HG02759 (cell line): ENCODE results near the gene NPAS3.

Experiments
- ATAC-seq: cut with Tn5 transposase; IDR thresholded peaks from one replicate; pipeline ENCODE4 v1.9.1; 2021; ENCODE audit warnings: mild to moderate bottlenecking, moderate library complexity; ENCODE audit not compliant: unreplicated experiment

Gene NPAS3

DNA sequence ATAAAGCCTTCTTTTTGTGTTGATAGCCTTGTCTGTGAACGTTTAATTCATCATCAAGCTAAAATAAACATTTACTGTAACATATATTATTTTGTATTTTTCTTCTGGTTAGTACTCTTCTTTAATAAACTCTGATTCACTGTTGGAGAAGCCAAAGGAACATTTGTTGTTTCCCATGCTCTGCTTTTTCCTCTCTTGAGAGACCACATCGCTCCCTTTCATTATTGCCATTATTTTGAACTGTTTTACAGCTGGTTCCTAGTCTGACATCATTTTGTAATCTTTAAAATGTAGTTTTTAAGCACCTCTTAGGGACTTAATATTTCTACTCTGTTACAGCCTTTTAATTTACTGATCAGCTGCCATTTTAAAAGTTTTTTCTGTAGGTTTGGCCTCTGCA lies 301.8 kb downstream of the NPAS3 start:
- ATAC-seq = no peak

DNA sequence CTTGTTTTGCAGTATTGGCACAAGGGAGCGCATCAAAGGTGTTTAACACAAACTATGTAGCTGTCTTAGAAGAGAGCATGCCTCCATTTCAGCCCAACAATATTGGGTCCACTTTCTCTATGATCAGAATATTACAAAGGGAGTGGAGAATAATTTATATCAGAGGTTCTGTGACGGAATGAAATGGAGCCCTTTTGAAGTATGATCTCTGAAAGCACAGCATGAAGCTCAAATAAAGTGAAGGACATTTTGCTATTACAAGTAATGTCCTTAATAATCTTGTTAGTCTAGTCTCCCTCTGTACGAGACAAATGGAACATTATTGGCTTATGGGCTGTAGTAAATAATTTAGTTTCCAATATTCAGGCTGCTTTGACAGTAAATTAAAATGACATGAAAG lies 302.7 kb downstream of the NPAS3 start:
- no peak for ATAC-seq

DNA sequence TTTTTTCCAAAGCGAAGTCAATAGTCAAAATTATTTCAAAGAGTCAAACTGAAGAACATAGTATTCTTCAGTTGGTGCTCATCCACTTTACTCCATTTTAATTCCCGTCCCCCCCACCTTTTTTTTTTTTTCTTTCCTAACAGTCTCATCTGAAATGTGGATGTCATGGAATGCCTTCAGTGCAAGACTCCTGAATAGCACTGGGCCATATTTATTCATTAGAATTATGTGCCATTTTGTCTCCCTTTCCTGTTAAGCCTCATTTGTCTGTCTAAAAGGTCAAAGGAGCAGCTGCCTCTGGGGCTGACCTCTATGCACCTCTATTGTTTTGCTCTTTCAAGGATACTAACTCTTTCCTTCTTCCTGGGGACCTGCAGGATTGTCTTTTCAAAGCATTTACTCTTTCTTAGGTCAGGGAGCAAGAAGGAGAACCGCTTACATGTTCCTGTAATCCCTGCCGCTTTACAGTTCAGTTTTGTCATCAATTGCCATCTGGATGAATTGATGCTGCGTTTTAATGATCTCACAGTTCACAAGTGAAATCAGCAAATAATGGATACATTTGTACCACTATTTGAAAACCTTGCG lies 310.6 kb downstream of the NPAS3 start:
- no peak for ATAC-seq

DNA sequence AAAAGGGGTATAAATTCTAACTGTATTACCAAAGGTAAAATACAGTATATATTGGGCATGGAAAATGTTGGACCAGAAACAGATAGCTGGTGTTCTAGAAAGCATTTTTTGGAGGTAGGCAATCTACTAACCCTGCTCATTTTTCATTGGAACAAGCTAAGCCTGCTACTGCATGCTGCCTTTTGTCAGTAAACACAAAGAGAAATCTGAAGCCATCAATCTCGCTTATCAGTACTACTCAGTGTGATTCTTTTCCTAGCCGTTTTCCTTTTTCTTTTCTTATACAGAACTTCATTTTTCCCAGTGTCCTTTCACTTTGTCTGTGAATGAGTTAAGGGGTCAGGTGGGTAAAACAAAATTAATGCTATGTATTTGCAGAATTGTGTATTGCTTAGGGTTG lies 312.3 kb downstream of the NPAS3 start:
- ATAC-seq = no peak

DNA sequence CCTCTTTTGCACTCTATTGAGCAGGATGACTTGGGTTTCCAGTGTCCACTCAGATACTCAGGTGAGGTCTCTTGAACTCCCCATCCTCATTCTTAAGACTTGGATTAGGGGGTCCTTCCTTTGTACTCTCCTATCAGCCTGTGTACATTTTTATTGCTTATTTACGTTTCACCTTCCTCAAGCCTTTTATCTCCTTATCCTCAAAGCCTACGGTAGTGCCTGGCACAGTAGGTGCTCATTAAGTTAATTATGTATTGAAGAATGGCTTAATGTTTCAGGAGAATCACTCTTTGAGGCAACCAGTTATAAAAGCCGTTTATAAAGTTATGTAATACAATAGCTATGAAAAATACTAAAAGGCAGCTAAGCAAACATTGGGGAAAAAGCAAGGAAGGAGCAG lies 315.7 kb downstream of the NPAS3 start:
- no peak for ATAC-seq

DNA sequence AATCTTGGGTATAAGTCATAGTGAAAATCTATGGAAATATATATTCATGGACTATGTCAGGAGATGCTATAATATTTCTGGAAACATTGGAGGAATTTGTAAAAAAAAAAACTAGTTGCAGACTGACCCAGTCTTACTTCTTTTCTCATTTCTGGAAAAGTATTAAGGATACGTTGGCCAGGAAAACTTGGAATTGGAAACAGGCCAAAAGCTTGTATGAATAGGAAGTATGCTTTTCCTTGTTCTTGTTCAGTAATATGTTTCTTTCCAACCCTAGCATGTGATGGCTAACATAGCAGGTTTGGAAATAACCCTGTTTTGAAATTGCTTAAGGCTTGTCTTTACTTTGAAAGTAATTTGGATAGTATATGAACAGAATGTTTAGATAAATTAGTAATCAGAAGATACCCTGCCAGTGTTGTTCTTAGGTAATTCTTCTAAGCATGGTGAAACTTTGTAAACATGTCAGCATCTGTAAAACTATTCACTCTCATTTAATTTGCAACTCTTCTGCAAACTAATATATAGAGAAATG lies 316.2 kb downstream of the NPAS3 start:
- ATAC-seq = no peak

DNA sequence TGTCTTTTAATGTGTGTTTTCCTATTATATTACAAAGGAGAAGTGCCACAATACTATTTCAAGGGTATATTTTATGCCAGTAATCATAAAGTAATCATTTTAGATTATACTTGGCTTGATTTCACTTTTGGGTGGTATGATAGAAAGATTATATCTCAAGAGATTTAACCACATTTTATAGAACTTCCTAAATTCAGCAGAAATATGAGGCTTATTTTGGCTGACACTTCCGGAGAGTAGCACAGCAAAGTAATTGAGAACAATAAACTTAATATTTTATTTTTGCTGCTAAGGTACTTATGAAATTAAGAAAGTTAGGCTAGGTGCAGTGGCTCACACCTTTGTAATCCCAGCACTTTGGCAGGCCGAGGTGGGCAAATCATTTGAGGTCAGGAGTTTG lies 319.1 kb downstream of the NPAS3 start:
- no peak for ATAC-seq

DNA sequence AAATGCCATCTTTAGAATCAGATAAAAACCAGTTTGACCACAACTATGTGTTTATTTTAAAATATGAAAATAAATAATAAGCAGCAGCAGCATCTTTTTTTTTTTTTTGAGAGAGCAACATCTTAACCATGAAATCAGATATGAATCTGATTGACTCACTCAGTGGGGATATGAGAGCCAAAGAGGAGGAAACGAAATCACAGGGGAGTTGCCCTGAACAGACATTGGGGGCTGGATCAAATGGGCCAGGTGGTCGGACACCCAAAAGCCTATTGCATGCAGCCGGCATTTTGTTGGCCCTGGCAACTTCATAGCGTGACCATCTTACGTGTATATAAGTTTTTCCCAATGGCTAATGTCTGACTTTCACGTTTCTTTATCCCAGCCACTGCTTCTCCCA lies 321.1 kb downstream of the NPAS3 start:
- ATAC-seq = no peak

DNA sequence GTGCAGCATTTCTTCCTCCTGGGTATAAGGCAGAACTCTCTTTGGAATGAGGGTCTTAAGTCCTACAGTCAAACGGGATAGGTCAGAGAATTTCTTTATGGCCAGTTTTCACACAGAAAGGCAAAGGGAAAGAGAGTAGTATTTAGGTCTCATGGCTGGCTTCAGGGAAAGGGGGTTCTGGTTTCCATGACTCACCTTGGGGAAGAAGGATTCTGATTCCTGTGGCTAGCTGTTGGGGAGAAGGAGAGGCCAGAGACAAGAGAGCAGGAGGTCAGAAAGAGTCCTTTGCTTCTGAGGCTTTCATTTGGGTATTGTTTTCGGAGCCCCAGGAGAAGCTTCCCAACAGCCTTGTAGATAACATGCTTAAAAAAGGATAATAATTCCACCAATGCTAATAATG lies 332.5 kb downstream of the NPAS3 start:
- no peak for ATAC-seq

DNA sequence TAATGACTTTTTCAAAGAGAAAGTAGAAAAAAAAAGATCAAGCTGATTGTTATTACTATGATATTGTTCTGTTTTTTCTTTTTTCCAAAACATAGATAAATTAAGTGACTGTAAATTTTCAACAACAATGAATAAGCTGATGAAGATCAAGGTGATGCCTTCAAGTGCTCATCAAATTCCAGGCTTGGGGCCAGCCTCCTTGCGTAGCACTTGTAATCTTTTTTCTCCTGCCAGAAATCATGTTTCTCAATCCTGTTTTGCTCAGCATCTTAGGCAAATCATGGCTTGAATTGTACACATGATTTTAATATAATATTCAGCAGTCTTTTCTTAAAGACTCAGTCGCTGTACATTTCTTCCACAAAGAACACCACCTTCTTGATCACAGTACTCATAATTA lies 333.2 kb downstream of the NPAS3 start:
- no peak for ATAC-seq

DNA sequence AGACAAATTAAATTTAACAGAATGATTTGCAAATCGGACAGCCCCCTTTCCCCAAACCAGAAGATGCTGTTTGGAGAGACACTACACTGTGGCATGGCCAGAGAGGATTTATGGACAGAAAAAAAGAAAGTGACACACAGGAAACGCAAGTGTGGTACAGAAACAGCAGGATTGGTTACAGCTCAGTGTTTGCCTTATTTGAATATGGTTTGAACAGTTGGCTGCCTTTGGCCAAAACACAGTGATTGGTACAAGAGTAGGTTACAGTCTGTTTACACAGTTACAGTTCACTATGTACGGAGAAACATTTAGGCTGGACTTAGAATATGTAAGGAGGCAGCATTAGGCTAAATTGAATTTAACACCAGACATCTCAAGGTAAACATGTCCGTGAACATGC lies 335.3 kb downstream of the NPAS3 start:
- ATAC-seq = no peak

DNA sequence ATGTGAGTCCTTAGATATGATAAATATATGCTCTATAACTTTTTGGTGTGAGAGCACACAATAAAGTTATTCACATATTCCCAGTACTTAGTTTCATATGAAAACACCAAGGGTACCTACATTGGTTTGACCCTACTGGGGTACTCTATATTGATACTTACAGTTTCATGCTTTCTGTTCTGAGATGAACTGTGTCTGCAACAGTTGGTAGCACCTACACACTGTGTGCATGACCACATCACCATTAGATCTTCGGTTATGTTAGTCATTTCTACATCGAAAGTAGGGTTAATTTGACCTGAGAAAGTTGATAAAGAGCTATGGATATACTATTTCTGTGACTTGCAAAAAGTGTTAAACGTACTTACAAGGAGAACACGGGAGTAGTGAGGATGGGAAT lies 337.2 kb downstream of the NPAS3 start:
- no peak for ATAC-seq

DNA sequence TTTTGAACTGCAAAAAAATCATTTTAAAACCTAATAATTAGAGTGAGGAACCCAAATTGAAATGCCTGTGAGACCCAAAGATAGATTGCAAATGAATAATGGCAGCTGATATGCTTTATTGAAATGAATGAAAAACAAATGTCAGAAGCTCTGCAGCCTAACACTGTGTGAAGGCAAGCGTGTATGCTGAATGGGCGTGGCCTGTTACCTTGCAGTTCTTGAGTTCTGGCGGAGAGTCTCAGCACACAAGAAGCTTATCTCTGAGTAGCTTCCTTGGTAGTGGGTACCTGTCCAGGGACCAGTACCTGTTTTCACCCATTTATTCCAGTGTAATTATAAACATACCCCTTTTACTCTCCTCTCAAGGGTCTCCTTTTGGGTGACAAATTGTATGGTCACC lies 341.2 kb downstream of the NPAS3 start:
- no peak for ATAC-seq

DNA sequence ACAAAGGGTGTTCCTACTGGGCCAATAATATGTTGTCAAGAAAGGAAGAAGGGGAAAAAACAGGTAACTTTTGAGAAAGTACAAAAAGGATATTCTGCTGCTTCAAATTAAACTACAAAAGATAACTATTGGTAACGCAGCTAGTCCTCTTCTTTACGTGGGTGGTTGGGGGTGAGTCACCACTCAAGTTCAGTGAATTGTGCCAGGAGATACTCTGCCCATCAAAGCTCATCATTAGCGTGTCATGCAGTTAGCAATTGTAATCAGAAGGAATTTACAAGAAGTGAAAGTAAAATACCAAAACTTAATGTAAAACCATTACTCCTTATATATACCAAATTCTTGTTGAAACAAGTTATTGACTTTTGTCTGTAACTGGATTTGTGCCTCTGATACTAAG lies 342.0 kb downstream of the NPAS3 start:
- ATAC-seq = no peak

DNA sequence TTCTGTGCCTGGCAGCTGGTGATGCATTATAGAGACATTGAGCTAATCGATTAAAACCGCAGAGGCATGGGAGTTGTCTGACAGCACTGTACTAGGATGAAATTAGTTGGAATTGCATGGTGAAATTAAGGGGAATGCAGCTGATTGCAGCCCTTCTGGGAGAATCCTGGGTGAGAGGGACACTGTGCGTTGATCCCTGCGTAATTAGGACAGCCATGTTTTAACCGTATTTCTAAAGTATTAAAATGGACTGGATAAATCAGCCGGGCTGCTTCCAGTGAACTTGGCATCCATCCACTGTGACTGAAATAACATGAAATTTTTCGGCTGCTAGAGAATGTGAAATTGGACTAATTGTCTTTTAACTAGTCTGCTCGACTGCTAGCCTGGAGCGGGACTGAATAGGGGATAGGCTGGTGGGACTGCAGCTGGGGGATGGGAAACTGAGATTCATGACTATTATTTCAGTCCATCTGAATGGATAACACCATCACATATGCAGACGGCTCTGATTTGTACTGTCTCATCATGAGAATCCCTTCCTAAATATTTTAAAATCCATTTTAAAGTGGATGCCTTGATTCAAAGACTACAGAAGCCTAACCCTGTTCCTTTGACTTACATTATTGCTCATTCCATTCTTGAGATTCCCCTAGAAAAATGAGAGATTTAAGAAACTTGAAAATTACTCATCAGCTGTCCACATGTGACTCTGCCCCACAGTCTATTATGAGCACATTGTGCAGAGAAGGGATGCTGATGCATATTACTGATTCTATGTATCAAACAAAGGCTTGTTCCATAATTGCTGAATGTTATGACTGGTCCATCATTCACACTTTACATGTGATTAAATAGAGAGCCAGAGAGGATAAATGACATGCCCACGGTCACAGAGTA lies 343.9 kb downstream of the NPAS3 start:
- ATAC-seq = no peak

DNA sequence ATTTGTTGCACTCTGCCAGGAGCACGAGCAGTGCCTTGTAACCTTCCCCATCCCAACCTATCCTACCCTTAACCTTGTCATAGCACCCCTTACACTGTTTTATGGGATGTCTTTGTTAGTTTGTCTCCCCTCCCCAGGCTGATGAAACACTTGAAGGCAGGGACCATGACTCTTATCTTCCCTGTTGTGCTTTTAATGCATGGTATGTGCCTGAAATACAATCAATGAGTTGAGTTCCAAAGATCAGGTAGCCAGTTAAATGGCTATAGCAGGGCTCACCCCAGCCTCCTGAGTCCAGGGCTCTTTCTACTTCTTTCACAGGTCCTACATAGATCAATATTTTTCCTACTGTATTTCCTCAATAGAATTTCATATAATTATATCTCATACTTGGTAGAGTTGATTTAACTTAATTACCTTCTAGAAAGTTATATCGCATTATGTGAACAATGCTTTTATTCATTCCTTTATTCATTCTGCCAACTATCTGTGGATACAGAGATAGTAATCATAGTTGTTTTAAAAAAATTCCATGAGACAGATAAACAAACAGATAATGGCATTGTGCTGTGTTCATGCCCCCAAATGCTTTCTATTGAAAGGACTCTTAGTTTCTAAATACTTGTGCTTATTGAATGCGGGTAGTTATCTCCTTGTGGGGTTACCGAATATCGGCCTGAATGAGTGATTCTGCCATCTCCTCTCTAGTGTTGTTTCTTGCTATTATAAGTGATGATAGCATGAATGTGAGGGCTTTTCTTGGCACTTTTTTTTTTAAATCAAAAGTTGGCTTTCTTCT lies 347.4 kb downstream of the NPAS3 start:
- no peak for ATAC-seq

DNA sequence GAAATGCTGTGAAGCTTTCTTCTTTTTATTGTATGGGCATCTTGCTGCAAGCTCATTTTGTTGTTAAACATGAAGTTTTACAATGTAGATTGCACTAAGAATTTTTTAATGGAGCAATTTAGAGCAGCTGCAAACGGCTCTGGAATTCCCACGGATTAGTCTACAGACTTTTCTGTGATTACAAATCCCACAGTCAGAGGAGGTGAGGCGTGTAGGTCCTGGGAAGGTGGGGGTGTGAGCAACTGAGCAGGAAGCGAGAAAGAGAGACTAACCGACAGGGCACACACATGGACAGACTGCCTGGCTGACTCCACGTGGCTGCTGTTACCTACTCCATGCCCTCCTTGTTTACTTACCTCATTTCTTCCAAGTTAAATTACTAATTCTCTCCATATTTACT lies 348.5 kb downstream of the NPAS3 start:
- ATAC-seq = no peak

DNA sequence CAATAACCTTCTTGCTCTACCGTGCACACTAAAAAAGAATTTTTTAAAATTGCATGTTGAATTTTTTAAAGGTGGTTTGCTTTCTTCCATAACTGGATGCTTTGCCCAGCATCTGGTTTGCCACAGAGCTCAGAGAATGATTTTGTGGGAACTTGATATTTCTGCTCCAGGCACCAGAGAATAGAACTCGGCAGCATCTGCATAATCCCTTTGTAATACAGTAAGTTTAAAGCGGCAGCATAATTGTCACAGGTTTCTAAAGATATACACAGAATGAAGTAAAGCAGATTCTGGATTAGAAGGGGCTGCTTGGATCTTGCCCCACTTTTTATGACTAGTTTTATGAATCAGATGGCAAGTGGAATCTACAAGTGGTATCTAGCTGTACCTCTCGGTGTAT lies 352.0 kb downstream of the NPAS3 start:
- no peak for ATAC-seq

DNA sequence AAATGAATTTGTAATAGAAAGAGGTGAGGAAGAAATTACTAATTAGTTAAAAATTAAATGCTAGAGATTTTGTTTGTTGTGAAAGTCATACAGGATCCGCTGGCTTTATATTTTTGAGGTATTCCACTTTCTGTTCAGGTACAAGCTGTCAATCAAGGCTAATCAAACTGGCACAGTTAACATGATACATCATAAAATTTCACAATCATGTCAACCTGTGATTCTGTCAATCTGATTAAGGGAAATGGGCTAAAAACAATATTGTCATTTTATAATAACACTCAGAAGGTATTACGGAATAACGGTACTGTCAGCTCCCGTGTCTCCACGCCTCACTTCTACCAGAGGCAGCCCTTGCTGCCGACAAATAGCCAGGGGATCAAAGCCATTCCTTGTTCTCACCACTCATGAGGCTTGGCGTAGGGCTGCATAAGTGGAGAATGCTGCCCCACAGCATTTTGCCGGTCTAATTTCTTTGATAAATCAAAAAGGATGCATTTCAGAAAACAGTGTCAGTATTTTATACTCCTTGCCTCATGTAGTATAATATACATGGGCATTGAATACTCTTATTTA lies 352.9 kb downstream of the NPAS3 start:
- ATAC-seq = no peak

DNA sequence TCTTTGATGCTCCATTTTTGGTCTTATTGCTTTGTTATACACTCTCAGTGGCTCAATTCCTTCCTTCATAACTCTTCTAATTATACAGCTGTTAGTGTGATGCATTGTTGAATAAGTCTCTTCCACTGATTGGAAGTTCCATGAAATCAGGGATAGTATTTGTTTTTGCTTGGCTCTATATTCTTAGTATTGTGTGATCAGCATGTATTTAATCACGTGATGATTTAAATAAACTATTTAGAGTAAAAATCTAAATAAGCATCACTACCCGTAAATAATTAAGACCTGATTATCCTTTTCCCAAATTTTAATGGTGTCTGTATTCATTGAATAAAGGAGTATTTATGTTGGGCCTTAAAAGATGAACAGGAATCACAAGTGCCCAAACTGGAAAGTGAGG lies 355.7 kb downstream of the NPAS3 start:
- no peak for ATAC-seq

DNA sequence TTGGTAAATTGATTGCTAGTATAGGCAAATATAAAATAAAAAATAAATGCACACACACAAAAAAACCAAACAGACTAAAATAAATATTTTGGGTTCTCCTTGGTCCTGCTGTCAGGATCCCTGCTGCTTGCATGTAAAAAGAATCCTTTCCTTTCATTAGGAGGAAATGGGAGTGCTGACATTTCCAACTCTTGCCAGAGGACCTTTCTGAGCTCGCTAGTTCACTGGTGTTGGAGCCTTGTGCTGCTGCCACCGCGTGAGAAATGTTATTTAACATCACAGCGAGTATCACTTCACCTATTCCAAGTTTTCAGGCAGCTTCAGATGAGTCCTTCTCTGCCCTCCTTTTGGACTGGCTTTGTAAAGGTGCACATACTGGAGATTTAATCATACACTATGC lies 358.9 kb downstream of the NPAS3 start:
- no peak for ATAC-seq
